K562 (cell line): ENCODE data around the gene MEF2C. TPM values are rescaled to one million over a fixed set of nuclear protein-coding genes. Genes with fewer than 3 reads are reported as not detected.

ENCODE experiments used
- CBFA2T2 ChIP-seq: fragments of 450-650 bp; conservative IDR thresholded peaks from 2 replicates; pipeline ENCODE4 v1.6.1; 2017; ENCODE audit warnings: mild to moderate bottlenecking
- CBX2 ChIP-seq: fragments of 200-600 bp; sonication (generic); IDR thresholded peaks from one replicate; pipeline ENCODE4 v1.6.1; 2012; ENCODE audit warnings: mild to moderate bottlenecking, low read length, inconsistent platforms; ENCODE audit not compliant: insufficient read depth, poor library complexity, severe bottlenecking
- ZBTB1 ChIP-seq: sonication (generic); formaldehyde crosslinking; IDR thresholded peaks from 2 replicates; pipeline ENCODE4 v1.8.1; 2023; ENCODE audit warnings: missing genetic modification reagents, low read depth, mild to moderate bottlenecking, borderline replicate concordance
- polyA plus RNA-seq, 8 experiments: library from polyadenylated mRNA; depleted of rRNA in 4 of 8; stranded (reverse) in 5 of 8; unstranded in 3 of 8; fragments of >200 nt; fragmentation: Nextera tagmentation in 2 of 8; fragmentation: Illumina TruSeq in 1 of 8; extraction: Ambion mirVana in 2 of 8; extraction: Trizol in 1 of 8; gene quantifications; 2 replicates each; pipeline versions ENCODE4 v1.2.1 to v1.2.3, GENCODE V29; 2011 to 2014; ENCODE audit warnings: inconsistent platforms in 1 of 8, missing spikeins in 1 of 8
- total RNA-seq, 7 experiments: library from RNA; depleted of rRNA in 6 of 7; stranded (reverse); fragments of >200 nt in 6 of 7; fragmentation: Illumina TruSeq in 2 of 7; extraction: Trizol in 2 of 7; gene quantifications; 2 replicates each; pipeline versions ENCODE4 v1.2.1 to v1.2.3, GENCODE V29; 2011 to 2021; ENCODE audit warnings: low replicate concordance in 1 of 7
- TF ChIP-seq, protein P1 (sequence below), 2 experiments: fragments of 450-650 bp; IDR thresholded peaks; 2 replicates each; pipeline ENCODE4 v1.6.1; 2016; ENCODE audit warnings: mild to moderate bottlenecking in 2 of 2, borderline replicate concordance in 1 of 2, low read depth in 1 of 2, moderate library complexity in 1 of 2
- TF ChIP-seq, protein P2 (sequence below): sonication (generic); formaldehyde crosslinking; IDR thresholded peaks from 2 replicates; pipeline ENCODE4 v1.8.1; 2023; ENCODE audit warnings: mild to moderate bottlenecking, missing genetic modification reagents
- TF ChIP-seq, protein P3 (sequence below): sonication (generic); formaldehyde crosslinking; IDR thresholded peaks from 2 replicates; pipeline ENCODE4 v1.8.0; 2023; ENCODE audit warnings: mild to moderate bottlenecking, missing genetic modification reagents

MEF2C gene
- total and polyA plus RNA-seq, 9 of the 15 experiments (the other 6 are each of a cell fraction or from before 2014, with no cell fraction given) = 25.1 to 67.8 (median 58.3) TPM

DNA sequence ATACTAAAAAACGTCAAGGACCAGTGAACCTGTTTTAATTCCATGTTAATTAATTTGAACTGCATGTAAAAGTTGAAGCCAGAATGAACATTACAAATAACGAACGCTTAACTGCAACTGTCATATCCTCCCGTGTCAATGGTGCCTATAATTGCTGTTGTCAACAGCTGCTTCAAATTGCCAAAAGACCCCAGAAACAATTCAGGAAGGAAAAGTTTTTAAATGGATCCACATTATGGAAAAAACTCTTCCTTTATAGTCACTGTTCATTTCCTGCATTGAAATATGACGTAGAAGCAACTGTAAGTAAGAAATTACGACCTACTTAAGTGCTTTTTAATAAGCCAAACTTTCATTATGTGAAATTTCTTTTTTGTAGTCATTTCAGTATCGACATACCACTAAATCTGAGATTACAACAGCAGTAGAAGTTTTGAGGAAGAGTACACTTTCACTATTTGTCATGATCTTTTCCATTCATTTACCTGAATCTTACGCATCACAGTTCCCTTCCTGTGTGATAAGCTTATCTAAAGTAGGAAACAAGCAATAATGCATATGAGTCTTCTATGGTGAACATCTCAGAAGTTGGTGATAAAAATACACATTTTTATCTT is 37.8 kb downstream of the MEF2C start (continued):
- TF ChIP-seq, protein P1, sequence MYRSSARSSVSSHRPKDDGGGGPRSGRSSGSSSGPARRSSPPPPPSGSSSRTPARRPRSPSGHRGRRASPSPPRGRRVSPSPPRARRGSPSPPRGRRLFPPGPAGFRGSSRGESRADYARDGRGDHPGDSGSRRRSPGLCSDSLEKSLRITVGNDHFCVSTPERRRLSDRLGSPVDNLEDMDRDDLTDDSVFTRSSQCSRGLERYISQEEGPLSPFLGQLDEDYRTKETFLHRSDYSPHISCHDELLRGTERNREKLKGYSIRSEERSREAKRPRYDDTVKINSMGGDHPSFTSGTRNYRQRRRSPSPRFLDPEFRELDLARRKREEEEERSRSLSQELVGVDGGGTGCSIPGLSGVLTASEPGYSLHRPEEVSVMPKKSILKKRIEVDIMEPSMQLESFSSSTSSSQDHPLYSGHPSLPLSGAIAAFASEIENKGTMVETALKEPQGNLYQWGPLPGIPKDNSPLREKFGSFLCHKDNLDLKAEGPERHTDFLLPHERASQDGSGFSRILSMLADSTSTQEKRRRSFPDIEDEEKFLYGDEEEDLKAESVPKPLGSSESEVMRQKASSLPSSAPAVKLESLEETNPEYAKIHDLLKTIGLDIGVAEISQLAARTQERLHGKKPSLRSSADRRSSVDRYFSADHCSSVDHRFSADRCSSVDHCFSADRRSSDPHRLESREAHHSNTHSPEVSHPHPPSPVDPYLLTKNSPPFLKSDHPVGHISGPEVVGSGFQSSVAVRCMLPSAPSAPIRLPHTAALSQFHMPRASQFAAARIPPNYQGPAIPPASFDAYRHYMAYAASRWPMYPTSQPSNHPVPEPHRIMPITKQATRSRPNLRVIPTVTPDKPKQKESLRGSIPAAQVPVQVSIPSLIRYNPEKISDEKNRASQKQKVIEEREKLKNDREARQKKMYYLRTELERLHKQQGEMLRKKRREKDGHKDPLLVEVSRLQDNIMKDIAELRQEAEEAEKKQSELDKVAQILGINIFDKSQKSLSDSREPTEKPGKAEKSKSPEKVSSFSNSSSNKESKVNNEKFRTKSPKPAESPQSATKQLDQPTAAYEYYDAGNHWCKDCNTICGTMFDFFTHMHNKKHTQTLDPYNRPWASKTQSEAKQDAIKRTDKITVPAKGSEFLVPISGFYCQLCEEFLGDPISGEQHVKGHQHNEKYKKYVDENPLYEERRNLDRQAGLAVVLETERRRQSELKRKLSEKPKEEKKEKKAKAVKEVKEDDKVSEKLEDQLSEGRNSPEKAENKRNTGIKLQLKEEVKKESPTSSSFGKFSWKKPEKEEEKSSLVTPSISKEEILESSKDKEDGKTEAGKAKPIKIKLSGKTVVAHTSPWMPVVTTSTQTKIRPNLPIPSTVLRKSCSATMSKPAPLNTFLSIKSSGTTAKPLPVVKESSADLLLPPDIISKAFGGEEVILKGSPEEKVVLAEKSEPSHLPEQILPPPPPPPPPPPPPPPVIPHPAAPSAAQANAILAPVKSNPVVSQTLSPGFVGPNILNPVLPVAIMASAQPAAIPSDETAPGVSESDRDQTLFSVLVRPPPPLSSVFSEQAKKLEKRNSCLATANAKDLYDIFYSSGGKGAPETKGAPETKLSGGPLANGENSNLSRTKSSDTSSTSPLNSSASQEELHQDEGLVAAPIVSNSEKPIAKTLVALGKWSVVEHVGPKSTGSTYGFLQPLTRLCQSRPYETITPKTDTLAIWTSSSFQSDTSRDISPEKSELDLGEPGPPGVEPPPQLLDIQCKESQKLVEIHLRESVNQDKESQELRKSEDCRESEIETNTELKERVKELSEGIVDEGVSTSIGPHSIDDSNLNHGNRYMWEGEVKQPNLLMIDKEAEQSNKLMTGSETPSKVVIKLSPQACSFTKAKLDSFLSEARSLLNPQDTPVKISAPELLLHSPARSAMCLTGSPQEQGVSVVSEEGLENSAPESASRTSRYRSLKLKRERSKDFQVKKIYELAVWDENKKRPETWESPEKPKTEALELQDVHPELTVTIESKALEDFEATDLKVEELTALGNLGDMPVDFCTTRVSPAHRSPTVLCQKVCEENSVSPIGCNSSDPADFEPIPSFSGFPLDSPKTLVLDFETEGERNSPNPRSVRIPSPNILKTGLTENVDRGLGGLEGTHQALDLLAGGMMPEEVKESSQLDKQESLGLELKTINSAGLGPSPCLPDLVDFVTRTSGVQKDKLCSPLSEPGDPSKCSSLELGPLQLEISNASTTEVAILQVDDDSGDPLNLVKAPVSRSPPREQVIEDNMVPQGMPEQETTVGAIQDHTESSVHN (IDR thresholded peaks at IDR 0.05; ENCODE audit: borderline replicate concordance in 1 of 2, low read depth in 1 of 2) = no peak
- TF ChIP-seq CBFA2T2 = no peak
- no peak for TF ChIP-seq ZBTB1
- TF ChIP-seq, protein P2, sequence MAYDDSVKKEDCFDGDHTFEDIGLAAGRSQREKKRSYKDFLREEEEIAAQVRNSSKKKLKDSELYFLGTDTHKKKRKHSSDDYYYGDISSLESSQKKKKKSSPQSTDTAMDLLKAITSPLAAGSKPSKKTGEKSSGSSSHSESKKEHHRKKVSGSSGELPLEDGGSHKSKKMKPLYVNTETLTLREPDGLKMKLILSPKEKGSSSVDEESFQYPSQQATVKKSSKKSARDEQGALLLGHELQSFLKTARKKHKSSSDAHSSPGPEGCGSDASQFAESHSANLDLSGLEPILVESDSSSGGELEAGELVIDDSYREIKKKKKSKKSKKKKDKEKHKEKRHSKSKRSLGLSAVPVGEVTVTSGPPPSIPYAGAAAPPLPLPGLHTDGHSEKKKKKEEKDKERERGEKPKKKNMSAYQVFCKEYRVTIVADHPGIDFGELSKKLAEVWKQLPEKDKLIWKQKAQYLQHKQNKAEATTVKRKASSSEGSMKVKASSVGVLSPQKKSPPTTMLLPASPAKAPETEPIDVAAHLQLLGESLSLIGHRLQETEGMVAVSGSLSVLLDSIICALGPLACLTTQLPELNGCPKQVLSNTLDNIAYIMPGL = no peak
- TF ChIP-seq, protein P3, sequence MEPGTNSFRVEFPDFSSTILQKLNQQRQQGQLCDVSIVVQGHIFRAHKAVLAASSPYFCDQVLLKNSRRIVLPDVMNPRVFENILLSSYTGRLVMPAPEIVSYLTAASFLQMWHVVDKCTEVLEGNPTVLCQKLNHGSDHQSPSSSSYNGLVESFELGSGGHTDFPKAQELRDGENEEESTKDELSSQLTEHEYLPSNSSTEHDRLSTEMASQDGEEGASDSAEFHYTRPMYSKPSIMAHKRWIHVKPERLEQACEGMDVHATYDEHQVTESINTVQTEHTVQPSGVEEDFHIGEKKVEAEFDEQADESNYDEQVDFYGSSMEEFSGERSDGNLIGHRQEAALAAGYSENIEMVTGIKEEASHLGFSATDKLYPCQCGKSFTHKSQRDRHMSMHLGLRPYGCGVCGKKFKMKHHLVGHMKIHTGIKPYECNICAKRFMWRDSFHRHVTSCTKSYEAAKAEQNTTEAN (CRISPR knock-in tag) = no peak
- no peak for TF ChIP-seq CBX2
